Uterus (tissue), 2 donors: Measurements from ENCODE around the gene JARID2.

Experiments used
- POLR2A ChIP-seq, 2 donors: fragments of 450-650 bp; IDR thresholded peaks; one replicate each; pipeline ENCODE4 v1.6.1; 2016; ENCODE audit warnings: antibody characterized with exemption in 2 of 2, mild to moderate bottlenecking in 1 of 2, moderate library complexity in 1 of 2
- TF ChIP-seq, protein P1 (sequence below), 4 experiments: fragments of 200-600 bp in 2 of 4; fragments of 450-650 bp in 2 of 4; sonication (generic) in 2 of 4; IDR thresholded peaks; one replicate each; pipeline ENCODE4 v1.5.1; 2016 to 2019; ENCODE audit warnings: antibody characterized with exemption in 4 of 4, mild to moderate bottlenecking in 2 of 4, moderate library complexity in 1 of 4

DNA sequence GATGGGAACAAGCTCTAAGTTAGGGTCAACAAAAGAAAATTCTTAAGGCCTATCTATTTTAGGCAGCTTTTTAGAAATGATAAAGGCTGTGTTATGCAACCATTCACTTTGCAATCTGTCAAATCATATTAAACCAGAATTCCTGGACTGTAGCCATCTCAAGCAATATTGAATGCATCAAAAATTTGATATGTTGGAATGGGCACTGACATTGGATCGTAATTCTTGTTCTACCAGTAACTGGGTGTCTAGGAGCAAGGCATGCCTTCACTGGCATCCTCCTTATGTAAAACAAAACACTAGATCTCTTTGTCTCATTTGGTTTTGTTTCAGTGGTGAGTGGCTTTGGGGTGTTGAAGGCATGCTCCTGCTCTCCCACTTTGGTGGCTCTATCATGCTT is 145.6 kb downstream of the JARID2 start:
- no peak for TF ChIP-seq POLR2A (IDR thresholded peaks at IDR 0.05)
- TF ChIP-seq, protein P1, sequence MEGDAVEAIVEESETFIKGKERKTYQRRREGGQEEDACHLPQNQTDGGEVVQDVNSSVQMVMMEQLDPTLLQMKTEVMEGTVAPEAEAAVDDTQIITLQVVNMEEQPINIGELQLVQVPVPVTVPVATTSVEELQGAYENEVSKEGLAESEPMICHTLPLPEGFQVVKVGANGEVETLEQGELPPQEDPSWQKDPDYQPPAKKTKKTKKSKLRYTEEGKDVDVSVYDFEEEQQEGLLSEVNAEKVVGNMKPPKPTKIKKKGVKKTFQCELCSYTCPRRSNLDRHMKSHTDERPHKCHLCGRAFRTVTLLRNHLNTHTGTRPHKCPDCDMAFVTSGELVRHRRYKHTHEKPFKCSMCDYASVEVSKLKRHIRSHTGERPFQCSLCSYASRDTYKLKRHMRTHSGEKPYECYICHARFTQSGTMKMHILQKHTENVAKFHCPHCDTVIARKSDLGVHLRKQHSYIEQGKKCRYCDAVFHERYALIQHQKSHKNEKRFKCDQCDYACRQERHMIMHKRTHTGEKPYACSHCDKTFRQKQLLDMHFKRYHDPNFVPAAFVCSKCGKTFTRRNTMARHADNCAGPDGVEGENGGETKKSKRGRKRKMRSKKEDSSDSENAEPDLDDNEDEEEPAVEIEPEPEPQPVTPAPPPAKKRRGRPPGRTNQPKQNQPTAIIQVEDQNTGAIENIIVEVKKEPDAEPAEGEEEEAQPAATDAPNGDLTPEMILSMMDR (IDR thresholded peaks at IDR 0.05) = no peak
